GM19438 (cell line): ENCODE data around the gene TCEAL3.
"Not testable (repeated sequence)": the region's sequence is repeated elsewhere in the genome, so short reads cannot be mapped to it uniquely, and the experiment has no call there.

ENCODE experiments used
- ATAC-seq: cut with Tn5 transposase; IDR thresholded peaks from one replicate; pipeline ENCODE4 v1.9.1; 2021; ENCODE audit warnings: low read depth; ENCODE audit not compliant: unreplicated experiment

Gene TCEAL3

DNA sequence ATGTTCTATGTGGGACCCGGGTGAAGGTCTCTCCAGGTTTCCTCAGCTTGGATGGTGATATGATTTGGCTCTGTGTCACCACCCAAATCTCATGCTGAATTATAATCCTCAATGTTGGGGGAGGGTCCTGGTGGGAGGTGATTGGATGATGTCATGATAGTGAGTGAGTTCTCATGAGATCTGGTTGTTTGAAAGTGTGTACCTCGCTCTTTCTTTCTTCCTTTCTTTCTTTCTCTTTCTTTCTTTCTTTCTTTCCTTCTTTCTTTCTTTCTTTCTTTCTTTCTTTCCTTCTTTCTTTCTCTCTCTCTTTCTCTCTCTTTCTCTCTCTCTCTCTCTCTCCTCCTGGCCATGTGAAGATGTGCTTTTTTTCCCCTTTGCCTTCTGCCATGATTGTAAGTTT is 51.7 kb downstream of the TCEAL3 start:
- ATAC-seq = not testable (repeated sequence)
